ENCODE data around the gene ATF6.

DNA sequence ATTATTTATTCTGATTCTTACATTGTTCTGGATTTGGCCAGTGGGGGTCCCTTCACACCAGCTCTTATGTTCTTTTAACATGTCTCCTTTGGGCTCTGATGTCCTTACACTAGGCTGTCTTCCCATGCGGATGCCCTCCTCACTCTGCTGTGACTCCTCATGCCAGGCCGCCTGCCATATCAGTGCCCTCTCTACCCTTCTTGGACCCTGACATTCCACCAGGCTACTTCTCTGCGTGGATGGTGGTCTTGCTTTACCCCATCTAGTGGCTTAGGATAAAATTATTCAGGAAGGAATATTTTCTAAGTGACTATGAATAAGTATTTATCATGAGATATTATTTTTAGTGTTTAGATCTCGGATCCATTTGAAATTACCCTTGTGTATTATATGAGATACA lies 21.2 kb downstream of the ATF6 start:
- TF ChIP-seq, protein P1, sequence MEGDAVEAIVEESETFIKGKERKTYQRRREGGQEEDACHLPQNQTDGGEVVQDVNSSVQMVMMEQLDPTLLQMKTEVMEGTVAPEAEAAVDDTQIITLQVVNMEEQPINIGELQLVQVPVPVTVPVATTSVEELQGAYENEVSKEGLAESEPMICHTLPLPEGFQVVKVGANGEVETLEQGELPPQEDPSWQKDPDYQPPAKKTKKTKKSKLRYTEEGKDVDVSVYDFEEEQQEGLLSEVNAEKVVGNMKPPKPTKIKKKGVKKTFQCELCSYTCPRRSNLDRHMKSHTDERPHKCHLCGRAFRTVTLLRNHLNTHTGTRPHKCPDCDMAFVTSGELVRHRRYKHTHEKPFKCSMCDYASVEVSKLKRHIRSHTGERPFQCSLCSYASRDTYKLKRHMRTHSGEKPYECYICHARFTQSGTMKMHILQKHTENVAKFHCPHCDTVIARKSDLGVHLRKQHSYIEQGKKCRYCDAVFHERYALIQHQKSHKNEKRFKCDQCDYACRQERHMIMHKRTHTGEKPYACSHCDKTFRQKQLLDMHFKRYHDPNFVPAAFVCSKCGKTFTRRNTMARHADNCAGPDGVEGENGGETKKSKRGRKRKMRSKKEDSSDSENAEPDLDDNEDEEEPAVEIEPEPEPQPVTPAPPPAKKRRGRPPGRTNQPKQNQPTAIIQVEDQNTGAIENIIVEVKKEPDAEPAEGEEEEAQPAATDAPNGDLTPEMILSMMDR (conservative IDR thresholded peaks at IDR 0.05 in 1 of 2, IDR thresholded peaks at IDR 0.05 in 1 of 2; ENCODE audit: low read depth in 1 of 2, low read length in 2 of 2): peak in 1 of 2 donors; percentile 35
- no peak for TF ChIP-seq EZH2 (IDR thresholded peaks at IDR 0.05; ENCODE audit: low read length, missing control alignments)

All from fibroblast of lung (primary cell).